SU-DHL-6 (cell line): ENCODE measurements around the gene ZNF280B.

Experiments used
- H2AFZ ChIP-seq: fragments of 200-600 bp; sonication (generic); 2 replicates; pipeline ENCODE4 v1.6.1; 2014; ENCODE audit warnings: low read depth, mild to moderate bottlenecking, moderate library complexity, mixed read lengths, antibody characterized with exemption, low read length; ENCODE audit not compliant: severe bottlenecking
- H3F3A ChIP-seq: fragments of 200-600 bp; shearing (Covaris generic); 2 replicates; pipeline ENCODE4 v1.6.0; 2016; ENCODE audit warnings: antibody characterized with exemption, mild to moderate bottlenecking; ENCODE audit not compliant: insufficient read depth
- H3K27ac ChIP-seq: fragments of 200-600 bp; sonication (generic); 2 replicates; pipeline ENCODE4 v1.5.1; 2016; ENCODE audit warnings: low read depth, mild to moderate bottlenecking, low read length, moderate library complexity, mixed read lengths
- H3K27me3 ChIP-seq: fragments of 200-600 bp; sonication (generic), shearing (Covaris generic); 2 replicates; pipeline ENCODE4 v1.6.0; 2014; ENCODE audit warnings: mild to moderate bottlenecking, low read length
- H3K36me3 ChIP-seq: fragments of 200-600 bp; sonication (generic); 2 replicates; pipeline ENCODE4 v1.6.1; 2014; ENCODE audit warnings: mild to moderate bottlenecking, low read length, mixed read lengths
- H3K4me2 ChIP-seq: fragments of 300-600, 200-600 bp; shearing (Covaris generic), sonication (generic); 2 replicates; pipeline ENCODE4 v1.6.0; 2014; ENCODE audit warnings: low read length, low read depth, mild to moderate bottlenecking; ENCODE audit not compliant: poor library complexity, severe bottlenecking
- H3K4me3 ChIP-seq: fragments of 200-600 bp; sonication (generic); 2 replicates; pipeline ENCODE4 v1.5.1; 2014; ENCODE audit warnings: antibody characterized with exemption, low read length, mild to moderate bottlenecking, mixed read lengths; ENCODE audit not compliant: insufficient read depth, poor library complexity, severe bottlenecking
- H3K79me2 ChIP-seq: fragments of 200-600 bp; sonication (generic); 2 replicates; pipeline ENCODE4 v1.6.1; 2014; ENCODE audit warnings: mild to moderate bottlenecking, low read length, moderate library complexity; ENCODE audit not compliant: insufficient read depth
- H3K9ac ChIP-seq: fragments of 200-600 bp; sonication (generic); 2 replicates; pipeline ENCODE4 v1.7.0; 2014; ENCODE audit warnings: mild to moderate bottlenecking, low read length
- H3K9me2 ChIP-seq: fragments of 200-600 bp; sonication (generic); replicated peaks from 2 replicates; pipeline ENCODE4 v1.6.1; 2014; ENCODE audit warnings: low read length; ENCODE audit not compliant: insufficient read depth
- H3K9me3 ChIP-seq: fragments of 200-600 bp; sonication (generic); 2 replicates; pipeline ENCODE4 v1.6.1; 2014; ENCODE audit warnings: low read length, mixed read lengths; ENCODE audit not compliant: insufficient read depth
- H4K20me1 ChIP-seq: fragments of 200-600 bp; sonication (generic); 2 replicates; pipeline ENCODE4 v1.6.1; 2014; ENCODE audit warnings: low read depth, mild to moderate bottlenecking, antibody characterized with exemption, low read length, moderate library complexity, mixed read lengths
- CTCF ChIP-seq: fragments of 200-600 bp; sonication (generic); IDR thresholded peaks from one replicate; pipeline ENCODE4 v1.5.1; 2017; ENCODE audit warnings: antibody characterized with exemption, mild to moderate bottlenecking, low read length, moderate library complexity; ENCODE audit not compliant: insufficient read depth, poor library complexity, severe bottlenecking
- EZH2phosphoT487 ChIP-seq: fragments of 200-600 bp; sonication (generic), shearing (Covaris generic); conservative IDR thresholded peaks from 2 replicates; pipeline ENCODE4 v1.6.1; 2018; ENCODE audit warnings: mild to moderate bottlenecking, antibody characterized with exemption, low read length, moderate library complexity, mixed read lengths

The ZNF280B gene

GRCh38 chr22:22521631-22522030, 13.1 kb upstream of the ZNF280B start:
- Histone ChIP-seq H2AFZ (no peak overlapping the region), H3K9ac (no peak overlapping the region), H3K27me3 (no peaks in the 10 kb centered on the region), H3K9me2 (no peaks in the 10 kb centered on the region), H3K4me3 (no peak overlapping the region), H3K36me3 (no peaks in the 10 kb centered on the region), H3K79me2 (no peaks in the 10 kb centered on the region), H3F3A (no peaks in the 10 kb centered on the region), H4K20me1 (no peaks in the 10 kb centered on the region), H3K9me3 (no peaks in the 10 kb centered on the region), H3K4me2 (no peak overlapping the region), H3K27ac (no peak overlapping the region)
- TF ChIP-seq EZH2phosphoT487 (no peak), CTCF (no peak)

DNA sequence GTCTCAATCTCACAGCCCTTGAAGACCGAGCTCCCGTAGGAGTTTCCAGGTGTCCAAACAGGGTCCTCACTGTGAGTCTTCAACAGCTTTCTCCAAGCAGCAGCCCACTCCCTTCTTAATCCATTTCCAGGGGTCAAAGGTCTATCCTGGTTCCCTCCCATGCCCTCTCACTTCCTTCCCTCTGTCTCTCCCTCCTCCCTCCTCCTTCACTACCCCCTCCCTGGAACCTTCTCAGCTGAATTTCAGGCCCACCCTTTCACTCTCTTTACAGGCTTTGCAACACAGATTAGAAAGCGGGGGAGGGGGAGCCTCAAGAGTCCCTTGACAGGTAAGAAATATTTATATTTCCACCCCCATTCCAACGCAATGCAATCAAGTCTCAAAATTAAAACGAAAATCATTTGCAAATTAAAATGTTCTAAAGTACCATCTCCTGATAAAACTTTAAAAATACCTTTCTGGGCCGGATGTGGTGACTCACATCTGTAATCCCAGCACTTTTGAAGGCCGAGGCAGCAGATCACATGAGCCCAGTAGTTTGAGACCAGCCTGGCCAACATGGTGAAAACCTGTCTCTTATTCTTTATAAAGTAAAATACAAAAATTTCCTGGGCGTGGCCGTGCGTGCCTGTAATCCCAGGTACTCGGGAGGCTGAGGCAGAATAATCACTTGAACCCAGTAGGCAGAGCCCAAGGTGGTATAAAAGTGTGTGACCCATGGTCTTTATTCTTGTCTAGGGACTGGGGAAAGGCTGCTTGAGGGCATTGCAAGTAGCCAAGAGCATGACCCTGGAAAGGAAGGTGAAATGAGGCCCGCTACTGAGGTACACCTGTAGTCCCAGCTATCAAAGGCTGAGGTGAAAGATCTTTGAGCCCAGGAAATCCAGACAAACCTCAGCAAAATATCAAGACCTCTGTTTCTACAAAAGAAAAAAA, 12.4 kb upstream of the ZNF280B start:
- Histone ChIP-seq H3K27me3 (no peaks in the 10 kb centered on the region), H2AFZ (no peak overlapping the region), H3K4me2 (no peak overlapping the region), H3K79me2 (no peaks in the 10 kb centered on the region), H3K36me3 (no peaks in the 10 kb centered on the region), H3K9ac (no peak overlapping the region), H3K9me3 (no peaks in the 10 kb centered on the region), H3K4me3 (no peak overlapping the region), H3K27ac (no peak overlapping the region), H3F3A (no peaks in the 10 kb centered on the region), H4K20me1 (no peaks in the 10 kb centered on the region), H3K9me2 (no peaks in the 10 kb centered on the region)
- no peak for TF ChIP-seq CTCF
- TF ChIP-seq EZH2phosphoT487 = no peak

DNA sequence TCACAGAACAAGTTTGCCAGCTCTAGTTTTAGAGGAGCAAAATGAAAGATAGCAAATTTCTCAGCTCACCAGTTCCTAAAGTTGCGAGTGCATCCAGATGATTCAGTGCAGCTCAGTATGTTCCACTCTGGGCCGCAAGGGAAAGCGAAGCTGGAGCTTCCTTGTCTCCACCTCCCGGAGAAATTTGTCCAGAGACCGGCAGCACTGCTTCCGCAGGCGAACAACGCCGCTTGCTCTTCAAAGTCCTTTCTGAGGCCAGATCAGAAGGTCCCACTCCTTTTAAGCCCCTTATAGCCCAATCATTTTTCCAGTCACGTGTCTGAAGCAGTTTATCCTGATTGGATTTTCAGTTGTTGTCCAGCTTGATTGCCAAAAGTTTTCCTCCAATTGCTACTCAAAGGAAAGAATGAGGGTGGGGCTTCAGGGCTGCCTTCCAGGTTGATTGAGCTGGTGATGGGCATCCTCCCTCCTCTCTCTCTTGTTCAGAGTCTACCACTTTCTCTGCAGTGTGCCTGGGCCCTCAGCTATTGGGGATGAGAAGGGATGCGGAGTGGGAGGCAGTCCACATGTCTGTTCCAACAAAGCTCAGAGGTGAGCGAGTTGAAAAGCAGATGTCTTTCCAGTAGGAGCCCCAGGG, 11.6 kb upstream of the ZNF280B start, which contains the start of gene ZNF280A:
Gene ZNF280A (minus strand): TSS at position 251 of the 637 bp plus-strand sequence. CDS start 4,640 bp downstream, outside the sequence.
- Histone ChIP-seq H3K27me3 (no peaks in the 10 kb centered on the region), H3K4me3 (no peak within 1 kb of the TSS), H3K36me3 (no peaks in the 10 kb centered on the region), H3K27ac (no peak within 1 kb of the TSS), H3K4me2 (no peak within 1 kb of the TSS), H3F3A (no peaks in the 10 kb centered on the region), H3K9me2 (no peaks in the 10 kb centered on the region), H3K9me3 (no peaks in the 10 kb centered on the region), H2AFZ (no peak within 1 kb of the TSS), H3K9ac (no peak within 1 kb of the TSS), H3K79me2 (no peaks in the 10 kb centered on the region), H4K20me1 (no peaks in the 10 kb centered on the region)
- TF ChIP-seq EZH2phosphoT487 = no peak
- no peak for TF ChIP-seq CTCF
